GM21786 (cell line): ENCODE measurements around the gene NFKBIB.
"Not testable (repeated sequence)": the region's sequence is repeated elsewhere in the genome, so short reads cannot be mapped to it uniquely, and the experiment has no call there.

Experiments
- ATAC-seq: cut with Tn5 transposase; IDR thresholded peaks from one replicate; pipeline ENCODE4 v1.9.1; 2021; ENCODE audit not compliant: unreplicated experiment

NFKBIB gene

GRCh38 chr19:38924388-38924787 lies 24.6 kb downstream of the NFKBIB start:
- ATAC-seq, result no peak

- ATAC-seq, result no peak
These were observed 28.7 kb downstream of the NFKBIB start for GRCh38 chr19:38928391-38929001.

- peak; percentile 55 for ATAC-seq
These were observed 30.4 kb downstream of the NFKBIB start, which contains the start of gene SARS2 for GRCh38 chr19:38929929-38930775. SARS2 (minus strand) TSS chr19:38930763; CDS start chr19:38930736, 27 bp downstream.

- peak; percentile 94 for ATAC-seq
These were observed 31.2 kb downstream of the NFKBIB start, which contains the start of gene MRPS12 for GRCh38 chr19:38930776-38931520. MRPS12 (plus strand) TSS chr19:38930944; CDS start chr19:38931295, 351 bp downstream.

GRCh38 chr19:38931521-38931793 lies 31.7 kb downstream of the NFKBIB start:
- ATAC-seq, result no peak

- ATAC-seq, result no peak
These were observed 32.8 kb downstream of the NFKBIB start for GRCh38 chr19:38932425-38933179.

GRCh38 chr19:38933544-38933943 lies 33.8 kb downstream of the NFKBIB start:
- no peak for ATAC-seq

GRCh38 chr19:38939957-38940356 lies 40.2 kb downstream of the NFKBIB start:
- no peak for ATAC-seq

- not testable (repeated sequence) for ATAC-seq
These were observed 41.7 kb downstream of the NFKBIB start for GRCh38 chr19:38941466-38941865.

- no peak for ATAC-seq
These were observed 42.2 kb downstream of the NFKBIB start for GRCh38 chr19:38941979-38942378.

GRCh38 chr19:38942471-38943181 lies 42.9 kb downstream of the NFKBIB start:
- no peak for ATAC-seq

- ATAC-seq, result no peak
These were observed 45.3 kb downstream of the NFKBIB start for GRCh38 chr19:38944981-38945506.

GRCh38 chr19:38945562-38946228 lies 45.9 kb downstream of the NFKBIB start:
- no peak for ATAC-seq

GRCh38 chr19:38946229-38947010 lies 46.7 kb downstream of the NFKBIB start:
- no peak for ATAC-seq

- ATAC-seq, result no peak
These were observed 50.0 kb downstream of the NFKBIB start for GRCh38 chr19:38949580-38950367.

GRCh38 chr19:38951187-38951586 lies 51.4 kb downstream of the NFKBIB start:
- ATAC-seq, result no peak

GRCh38 chr19:38952395-38953165 lies 52.8 kb downstream of the NFKBIB start:
- no peak for ATAC-seq
